Common myeloid progenitor, CD34-positive (primary cell): ENCODE results near the gene ATP6V0E2.

Experiments used
- CTCF ChIA-PET: fragments of 350-600 bp; sonication (Branson Sonifier 250); formaldehyde crosslinking; loops from one replicate; lab custom pipeline; 2021; ENCODE audit warnings: antibody characterized with exemption; lab: Charles Lee
- POLR2A ChIA-PET: fragments of 350-600 bp; sonication (Branson Sonifier 250); formaldehyde crosslinking; loops from one replicate; lab custom pipeline; 2021; ENCODE audit warnings: antibody characterized with exemption; lab: Charles Lee
- DNase-seq, 3 donors: peaks; one replicate each; pipeline versions ENCODE4 v3.0.0 to v3.0.0-alpha.2; 2013
- H3K27ac ChIP-seq, 2 experiments: 1 replicate in 1 of 2; 2 replicates in 1 of 2; pipeline ENCODE4 v1.7.0; 2013; ENCODE audit warnings: inconsistent platforms in 2 of 2, low read length in 2 of 2, mild to moderate bottlenecking in 2 of 2, low read depth in 1 of 2, moderate library complexity in 1 of 2; ENCODE audit not compliant: severe bottlenecking in 2 of 2, insufficient read depth in 1 of 2, poor library complexity in 1 of 2
- H3K27me3 ChIP-seq, 5 experiments: replicated peaks in 2 of 5; 1 replicate in 3 of 5; 2 replicates in 2 of 5; pipeline versions ENCODE4 v1.6.1 to v1.7.0; 2013; ENCODE audit warnings: low read length in 4 of 5, mild to moderate bottlenecking in 2 of 5, moderate library complexity in 2 of 5, inconsistent platforms in 1 of 5; ENCODE audit not compliant: insufficient read depth in 5 of 5, control insufficient read depth in 4 of 5
- H3K36me3 ChIP-seq, 4 experiments: 1 replicate in 2 of 4; 2 replicates in 2 of 4; pipeline versions ENCODE4 v1.6.1 to v1.7.0; 2013; ENCODE audit warnings: low read length in 3 of 4, control low read depth in 1 of 4, mild to moderate bottlenecking in 1 of 4; ENCODE audit not compliant: control insufficient read depth in 4 of 4, insufficient read depth in 4 of 4
- H3K4me1 ChIP-seq, 4 experiments: 1 replicate in 3 of 4; 2 replicates in 1 of 4; pipeline versions ENCODE4 v1.6.1 to v1.7.1; 2013; ENCODE audit warnings: low read length in 3 of 4, mild to moderate bottlenecking in 3 of 4, control low read depth in 1 of 4, inconsistent platforms in 1 of 4, moderate library complexity in 1 of 4; ENCODE audit not compliant: control insufficient read depth in 4 of 4, insufficient read depth in 4 of 4; ENCODE audit errors: control extremely low read depth in 1 of 4
- H3K4me3 ChIP-seq, 7 experiments: 1 replicate in 4 of 7; 2 replicates in 3 of 7; pipeline versions ENCODE4 v1.5.1 to v1.7.0; 2013; ENCODE audit warnings: mild to moderate bottlenecking in 7 of 7, low read length in 6 of 7, moderate library complexity in 6 of 7, inconsistent platforms in 2 of 7, low read depth in 2 of 7, control low read depth in 1 of 7; ENCODE audit not compliant: insufficient read depth in 4 of 7, control insufficient read depth in 1 of 7; ENCODE audit errors: extremely low read depth in 1 of 7
- H3K9me3 ChIP-seq, 5 experiments: 1 replicate in 4 of 5; 2 replicates in 1 of 5; pipeline versions ENCODE4 v1.6.1 to v1.7.1; 2013; ENCODE audit warnings: low read length in 4 of 5, mild to moderate bottlenecking in 2 of 5, inconsistent platforms in 1 of 5, low read depth in 1 of 5, moderate library complexity in 1 of 5; ENCODE audit not compliant: control insufficient read depth in 4 of 5, insufficient read depth in 2 of 5; ENCODE audit errors: control extremely low read depth in 1 of 5
- WGBS: methylation state at CpG from one replicate; pipeline ENCODE4 v1.1.5; 2013; ENCODE audit not compliant: insufficient coverage; 5-methylcytosine and 5-hydroxymethylcytosine counted together

ATP6V0E2 gene

DNA sequence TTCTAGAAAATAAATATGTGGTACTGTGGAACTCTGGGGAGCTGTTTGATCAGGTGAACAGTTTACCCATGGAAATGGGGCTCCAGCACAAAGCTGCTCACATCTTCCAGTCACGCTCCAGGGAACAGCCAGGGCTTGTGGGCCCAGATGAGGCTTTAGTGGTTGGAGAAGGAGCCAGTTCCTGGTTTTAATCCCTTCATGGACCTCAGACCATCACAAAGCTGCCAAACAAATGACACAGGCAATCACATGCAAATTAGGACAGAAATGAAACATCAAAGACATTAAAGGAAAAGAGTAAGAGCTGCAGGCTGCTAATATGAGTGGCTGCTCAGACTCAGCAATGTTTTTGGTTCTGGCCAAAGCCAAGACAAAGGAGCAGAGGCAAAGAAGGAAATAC, 2.2 kb upstream of the ATP6V0E2 start:
- H3K4me3 ChIP-seq, result no peak overlapping the region
- ChIA-PET POLR2A (no interaction called here), CTCF (interaction anchor here (1.0 to 4.0 kb wide), 5 partner anchors 11 to 32 kb away, joined by 3 to 24 read pairs (median 6); no protein-coding TSS in a partner anchor)
- DNase-seq, result no peak
- peaks cover 0 to 1% (median 0%) of the 10 kb centered on the region in 4 experiments for H3K36me3 ChIP-seq
- peaks cover 13 to 78% (median 67%) of the 10 kb centered on the region in 4 experiments for H3K4me1 ChIP-seq
- H3K9me3 ChIP-seq, result no peaks in the 10 kb centered on the region
- H3K27ac ChIP-seq, result no peak overlapping the region
- H3K27me3 ChIP-seq, result no peaks in the 10 kb centered on the region
- WGBS, result no CpG with 5 or more reads among the region's 1 CpG

DNA sequence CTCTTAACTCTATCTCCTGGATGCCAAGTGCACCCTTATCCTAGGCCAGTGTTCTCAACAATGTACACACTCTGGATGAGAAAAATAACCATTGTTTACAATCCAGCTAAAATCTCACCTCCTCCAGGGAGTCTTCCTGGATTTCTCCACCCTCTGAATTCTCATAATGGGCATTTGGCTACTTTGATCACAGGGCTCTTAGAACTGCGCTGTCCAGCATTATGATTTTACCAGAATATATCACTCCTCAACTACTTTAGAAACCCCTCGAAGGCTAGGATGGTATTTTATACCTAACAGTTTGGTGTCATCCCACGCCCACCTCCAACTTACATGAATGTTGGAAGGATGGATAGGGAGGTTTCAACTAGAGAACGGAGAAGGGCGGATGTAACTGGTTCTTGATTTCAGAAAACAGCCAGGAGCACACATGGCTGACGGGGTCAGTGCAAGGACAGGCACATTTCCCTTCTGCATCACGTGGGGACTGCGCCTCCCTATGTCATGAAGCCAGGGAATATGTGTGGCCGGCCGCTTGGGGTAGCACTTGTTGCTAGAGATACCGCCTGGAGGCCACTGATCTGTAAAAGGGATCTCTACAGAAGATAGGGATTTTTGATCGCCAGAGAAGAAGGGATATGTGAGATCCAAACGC, 1.2 kb upstream of the ATP6V0E2 start:
- DNase-seq, result peak; percentile 53 to 70 (median 54)

DNA sequence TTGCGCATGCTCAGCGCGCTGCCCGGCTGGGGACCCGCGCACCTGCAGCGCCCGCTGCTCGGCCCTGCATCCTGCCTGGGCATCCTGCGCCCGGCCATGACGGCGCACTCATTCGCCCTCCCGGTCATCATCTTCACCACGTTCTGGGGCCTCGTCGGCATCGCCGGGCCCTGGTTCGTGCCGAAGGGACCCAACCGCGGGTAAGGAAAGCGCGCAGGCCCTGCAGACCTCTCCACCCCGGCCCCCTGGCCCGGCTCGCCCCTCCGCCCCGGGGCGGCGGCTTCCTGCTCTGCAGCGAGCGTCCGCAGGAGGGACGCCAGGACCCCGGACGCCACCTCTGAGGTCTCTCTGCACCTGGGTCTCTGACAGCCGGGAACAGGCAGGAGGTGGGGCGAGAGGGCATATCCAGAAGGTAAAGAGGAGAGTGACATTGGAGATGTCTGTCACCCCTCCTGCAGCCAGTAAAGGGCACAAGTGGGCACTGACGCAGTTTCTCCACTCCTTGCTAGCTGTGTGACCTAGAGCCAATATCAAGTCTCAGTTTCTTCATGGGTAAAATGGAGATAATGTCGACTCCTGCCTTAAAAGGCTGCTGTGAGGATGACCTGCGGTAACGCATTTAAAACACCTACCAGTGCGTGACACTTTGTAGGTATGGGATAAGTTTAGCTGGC, 338 bp downstream of the ATP6V0E2 start:
- no peak for DNase-seq
- H3K4me1 ChIP-seq, result peaks cover 8 to 53% (median 43%) of the 10 kb centered on the region in 4 experiments
- ChIA-PET POLR2A (no interaction called here), CTCF (interaction anchor here (2.0 kb wide), 1 partner anchor 10 kb away, joined by 17 read pairs; no protein-coding TSS in a partner anchor)
- peaks cover 0 to 6% (median 0%) of the 10 kb centered on the region in 4 experiments for H3K36me3 ChIP-seq
- H3K27ac ChIP-seq, result no peak overlapping the region
- no peaks in the 10 kb centered on the region for H3K9me3 ChIP-seq
- peak overlapping the region; percentile 65 to 77 (median 71) for H3K4me3 ChIP-seq
- no peaks in the 10 kb centered on the region for H3K27me3 ChIP-seq
- WGBS, result 3% methylated on average over 43 of the region's 46 CpGs

More for the DNA sequence above, 1.2 kb upstream of the ATP6V0E2 start:
- H3K36me3 ChIP-seq, result peaks cover 0 to 6% (median 0%) of the 10 kb centered on the region in 4 experiments
- ChIA-PET CTCF (interaction anchor here (1.0 to 4.0 kb wide), 5 partner anchors 10 to 33 kb away, joined by 3 to 24 read pairs (median 6); no protein-coding TSS in a partner anchor), POLR2A (no interaction called here)
- WGBS, result 3% methylated on average over 8 of the region's 13 CpGs
- H3K4me3 ChIP-seq, result peak overlapping the region in 6 of 7 experiments; percentile 65 to 77 (median 71)
- H3K4me1 ChIP-seq, result peaks cover 10 to 68% (median 58%) of the 10 kb centered on the region in 4 experiments
- no peaks in the 10 kb centered on the region for H3K27me3 ChIP-seq
- no peak overlapping the region for H3K27ac ChIP-seq
- no peaks in the 10 kb centered on the region for H3K9me3 ChIP-seq

DNA sequence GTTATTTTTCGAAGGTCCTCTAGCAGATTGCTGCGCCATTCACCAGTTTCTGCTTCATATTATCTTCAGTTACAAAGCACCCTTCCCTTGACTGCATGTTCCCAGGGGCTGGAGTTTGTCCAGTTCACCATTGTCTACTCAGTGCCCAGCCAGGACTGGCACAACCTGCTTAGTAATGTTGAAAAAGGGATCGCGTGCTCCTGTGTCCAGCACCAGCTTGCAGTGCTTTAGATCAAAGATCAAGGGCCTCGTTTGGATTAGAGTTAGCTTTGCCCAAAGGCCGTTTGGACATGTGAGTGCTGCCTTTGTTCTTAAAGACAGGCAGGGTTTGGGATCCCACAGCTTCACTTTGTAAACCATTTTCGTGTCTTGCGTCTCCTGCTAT, 867 bp downstream of the ATP6V0E2 start:
- Histone ChIP-seq H3K27me3 (no peaks in the 10 kb centered on the region), H3K9me3 (no peaks in the 10 kb centered on the region), H3K4me1 (peaks cover 4 to 47% (median 37%) of the 10 kb centered on the region in 4 experiments), H3K4me3 (peak overlapping the region in 3 of 7 experiments; percentile 65 to 75 (median 66)), H3K27ac (no peak overlapping the region), H3K36me3 (peaks cover 0 to 8% (median 0%) of the 10 kb centered on the region in 4 experiments)
- CTCF ChIA-PET, result interaction anchor here (2.0 kb wide), 1 partner anchor 10 kb away, joined by 17 read pairs; no protein-coding TSS in a partner anchor
- DNase-seq, result no peak
- WGBS, result 94% methylated on average over 6 of the region's 8 CpGs
- POLR2A ChIA-PET, result no interaction called here

DNA sequence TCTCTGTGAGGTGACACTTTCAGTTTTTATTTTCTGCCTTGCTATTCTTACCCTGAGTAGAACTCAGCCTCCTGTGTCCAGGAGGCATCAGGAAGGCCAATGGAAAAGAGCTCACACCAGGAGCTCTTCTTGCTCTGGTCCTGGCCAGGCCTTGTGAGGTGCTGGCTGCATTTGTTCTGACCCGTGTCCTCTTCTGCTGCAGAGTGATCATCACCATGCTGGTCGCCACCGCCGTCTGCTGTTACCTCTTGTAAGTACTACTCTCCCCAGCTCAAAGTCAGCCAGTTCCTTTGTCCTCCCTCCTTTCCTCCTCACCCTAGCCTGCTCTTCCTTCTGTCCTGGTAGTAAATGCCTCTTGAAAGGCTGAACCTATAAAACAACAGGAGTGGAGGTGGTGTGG, 1.6 kb downstream of the ATP6V0E2 start:
- ChIA-PET POLR2A (no interaction called here), CTCF (interaction anchor here (2.0 kb wide), 1 partner anchor 9 kb away, joined by 17 read pairs; no protein-coding TSS in a partner anchor)
- no peaks in the 10 kb centered on the region for H3K27me3 ChIP-seq
- H3K36me3 ChIP-seq, result peaks cover 0 to 15% (median 0%) of the 10 kb centered on the region in 4 experiments
- 100% methylated on average over 4 of the region's 4 CpGs for WGBS
- H3K9me3 ChIP-seq, result no peaks in the 10 kb centered on the region
- H3K27ac ChIP-seq, result no peak overlapping the region
- no peak overlapping the region for H3K4me3 ChIP-seq
- DNase-seq, result no peak
- H3K4me1 ChIP-seq, result peaks cover 2 to 40% (median 30%) of the 10 kb centered on the region in 4 experiments

DNA sequence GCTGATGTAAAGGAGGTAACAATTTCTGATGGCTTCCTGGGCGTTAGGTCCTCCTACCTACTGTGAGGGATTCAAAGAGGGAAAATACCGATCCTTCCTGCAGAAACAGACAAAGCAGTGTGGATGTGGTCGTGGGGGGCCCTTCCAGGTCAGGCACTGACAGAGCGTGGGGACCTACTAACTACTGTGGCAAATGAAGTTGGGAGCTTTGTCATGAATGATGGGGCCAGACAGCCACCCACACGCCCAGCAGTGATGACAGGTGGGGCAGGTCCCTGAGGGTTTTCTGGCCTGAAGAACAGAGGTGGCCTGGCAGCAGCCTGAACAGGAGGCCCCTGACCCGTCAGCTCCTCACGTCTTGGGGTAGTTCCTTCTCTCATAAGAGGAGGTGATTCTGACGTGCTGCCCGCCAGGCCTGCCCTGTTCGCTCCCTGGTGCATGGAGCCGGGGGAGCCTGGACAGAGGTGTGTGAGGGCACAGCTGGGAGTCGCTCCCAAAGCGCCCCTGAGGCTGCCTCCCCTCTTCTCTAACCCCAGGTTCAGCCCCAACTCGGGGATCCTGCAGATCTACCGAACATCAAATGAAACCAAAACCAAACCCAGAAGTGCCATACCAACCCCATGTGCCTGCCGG, 4.2 kb downstream of the ATP6V0E2 start:
- H3K27ac ChIP-seq, result no peak overlapping the region
- H3K27me3 ChIP-seq, result no peaks in the 10 kb centered on the region
- H3K9me3 ChIP-seq, result no peaks in the 10 kb centered on the region
- WGBS, result 95% methylated on average over 10 of the region's 16 CpGs
- CTCF ChIA-PET, result no interaction called here
- H3K4me3 ChIP-seq, result no peak overlapping the region
- peaks cover 2 to 16% (median 13%) of the 10 kb centered on the region in 4 experiments for H3K4me1 ChIP-seq
- POLR2A ChIA-PET, result no interaction called here
- no peak for DNase-seq
- peaks cover 0 to 16% (median 0%) of the 10 kb centered on the region in 4 experiments for H3K36me3 ChIP-seq
